HEK293 (cell line): ENCODE results near the gene HDLBP.
"Not testable (repeated sequence)": the region's sequence is repeated elsewhere in the genome, so short reads cannot be mapped to it uniquely, and the experiment has no call there.

Source experiments
- CTCF ChIA-PET: fragments of 350-600 bp; formaldehyde crosslinking; extraction: SDS; loops from one replicate; lab custom pipeline; 2021; ENCODE audit warnings: antibody characterized with exemption; lab: Yijun Ruan, JAX
- POLR2A ChIA-PET: fragments of 300-600 bp; formaldehyde crosslinking; extraction: SDS; loops from one replicate; lab custom pipeline; 2020; ENCODE audit warnings: antibody characterized with exemption, inconsistent platforms; lab: Yijun Ruan, JAX
- H3K27ac ChIP-seq: fragments of 200-500 bp; sonication (Bioruptor generic); 2 replicates; pipeline ENCODE4 v1.5.1; 2014; ENCODE audit warnings: low read depth, low read length, control low read depth, inconsistent platforms; ENCODE audit errors: extremely low read depth
- H3K36me3 ChIP-seq, 2 experiments: fragments of 200-500 bp in 1 of 2; sonication (Bioruptor generic) in 1 of 2; 1 replicate in 1 of 2; 2 replicates in 1 of 2; pipeline ENCODE4 v1.5.1; 2014 to 2017; ENCODE audit warnings: inconsistent platforms in 2 of 2, low read length in 2 of 2; ENCODE audit not compliant: control insufficient read depth in 2 of 2, insufficient read depth in 1 of 2
- H3K4me1 ChIP-seq: fragments of 200-500 bp; sonication (Bioruptor generic); 2 replicates; pipeline ENCODE4 v1.5.1; 2014; ENCODE audit warnings: mild to moderate bottlenecking, low read length, inconsistent platforms; ENCODE audit not compliant: control insufficient read depth, insufficient read depth
- H3K4me3 ChIP-seq: 2 replicates; pipeline ENCODE4 v1.5.1; 2011; ENCODE audit warnings: low read depth, mild to moderate bottlenecking, control low read depth, low read length, moderate library complexity
- H3K9me3 ChIP-seq: fragments of 200-500 bp; sonication (Bioruptor generic); 2 replicates; pipeline ENCODE4 v1.5.1; 2014; ENCODE audit warnings: low read depth, low read length, inconsistent platforms; ENCODE audit not compliant: control insufficient read depth, insufficient read depth
- GLI4 ChIP-seq: fragments of 450-650 bp; formaldehyde crosslinking; IDR thresholded peaks from 2 replicates; pipeline ENCODE4 v1.5.1; 2016; ENCODE audit warnings: missing biosample characterization, missing genetic modification characterization
- OVOL3 ChIP-seq: fragments of 450-650 bp; formaldehyde crosslinking; IDR thresholded peaks from 2 replicates; pipeline ENCODE4 v1.5.1; 2016; ENCODE audit warnings: missing biosample characterization, missing genetic modification characterization
- SCRT1 ChIP-seq: fragments of 450-650 bp; formaldehyde crosslinking; IDR thresholded peaks from 2 replicates; pipeline ENCODE4 v1.5.1; 2016; ENCODE audit warnings: missing biosample characterization, missing genetic modification characterization, borderline replicate concordance
- TRIM28 ChIP-seq: IDR thresholded peaks from 2 replicates; pipeline ENCODE4 v1.6.1; 2011; ENCODE audit warnings: low read length, control low read depth, borderline replicate concordance
- WT1 ChIP-seq: fragments of 450-650 bp; formaldehyde crosslinking; IDR thresholded peaks from 2 replicates; pipeline ENCODE4 v1.5.1; 2016; ENCODE audit warnings: missing biosample characterization, missing genetic modification characterization
- ZFP41 ChIP-seq: fragments of 450-650 bp; formaldehyde crosslinking; IDR thresholded peaks from 2 replicates; pipeline ENCODE4 v1.5.1; 2016; ENCODE audit warnings: missing biosample characterization, missing genetic modification characterization, borderline replicate concordance
- ZNF133 ChIP-seq: fragments of 450-650 bp; formaldehyde crosslinking; IDR thresholded peaks from 2 replicates; pipeline ENCODE4 v1.5.1; 2016; ENCODE audit warnings: missing biosample characterization, missing genetic modification characterization
- ZNF16 ChIP-seq: fragments of 450-650 bp; formaldehyde crosslinking; IDR thresholded peaks from 2 replicates; pipeline ENCODE4 v1.5.1; 2016; ENCODE audit warnings: low read depth, missing biosample characterization, missing genetic modification characterization
- ZNF169 ChIP-seq: fragments of 450-650 bp; formaldehyde crosslinking; IDR thresholded peaks from 2 replicates; pipeline ENCODE4 v1.5.1; 2016; ENCODE audit warnings: missing biosample characterization, missing genetic modification characterization
- ZNF174 ChIP-seq: fragments of 450-650 bp; formaldehyde crosslinking; IDR thresholded peaks from 2 replicates; pipeline ENCODE4 v1.5.0; 2017; ENCODE audit warnings: missing biosample characterization, mild to moderate bottlenecking, missing genetic modification characterization
- ZNF202 ChIP-seq: fragments of 450-650 bp; formaldehyde crosslinking; IDR thresholded peaks from 2 replicates; pipeline ENCODE4 v1.5.1; 2016; ENCODE audit warnings: missing biosample characterization, missing genetic modification characterization, borderline replicate concordance
- ZNF221 ChIP-seq: fragments of 450-650 bp; formaldehyde crosslinking; IDR thresholded peaks from 2 replicates; pipeline ENCODE4 v1.5.1; 2017; ENCODE audit warnings: missing biosample characterization, missing genetic modification characterization, borderline replicate concordance
- ZNF248 ChIP-seq: fragments of 450-650 bp; formaldehyde crosslinking; IDR thresholded peaks from 2 replicates; pipeline ENCODE4 v1.5.1; 2017; ENCODE audit warnings: missing biosample characterization, missing genetic modification characterization
- ZNF26 ChIP-seq: fragments of 450-650 bp; formaldehyde crosslinking; IDR thresholded peaks from 2 replicates; pipeline ENCODE4 v1.5.1; 2016; ENCODE audit warnings: missing biosample characterization, missing genetic modification characterization
- ZNF510 ChIP-seq: fragments of 450-650 bp; formaldehyde crosslinking; IDR thresholded peaks from 2 replicates; pipeline ENCODE4 v1.5.1; 2018; ENCODE audit warnings: mild to moderate bottlenecking, missing genetic modification characterization, missing biosample characterization; ENCODE audit not compliant: insufficient replicate concordance
- ZNF677 ChIP-seq: fragments of 450-650 bp; IDR thresholded peaks from 2 replicates; pipeline ENCODE4 v1.5.0; 2018; ENCODE audit warnings: missing biosample characterization, mild to moderate bottlenecking, missing genetic modification characterization, moderate library complexity
- ZNF768 ChIP-seq: fragments of 450-650 bp; formaldehyde crosslinking; IDR thresholded peaks from 2 replicates; pipeline ENCODE4 v1.5.1; 2018; ENCODE audit warnings: missing biosample characterization, mild to moderate bottlenecking, missing genetic modification characterization

Gene HDLBP

GRCh38 chr2:241197947-241198346 is 117.5 kb downstream of the HDLBP start:
- Histone ChIP-seq H3K9me3 (no peaks in the 10 kb centered on the region), H3K27ac (no peak overlapping the region), H3K36me3 (no peaks in the 10 kb centered on the region), H3K4me1 (no peaks in the 10 kb centered on the region), H3K4me3 (no peak overlapping the region)
- ChIA-PET POLR2A (interaction anchor here (0.8 kb wide), 1 partner anchor 85 kb away, joined by 7 read pairs; no protein-coding TSS in a partner anchor), CTCF (no interaction called here)
- TF ChIP-seq SCRT1 (tag by site-specific recombination) (no peak), ZNF16 (tag by site-specific recombination) (no peak), WT1 (tag by site-specific recombination) (no peak), ZNF248 (tag by site-specific recombination) (no peak), ZNF768 (no peak)

- H3K4me1 ChIP-seq, CTCF ChIA-PET, H3K27ac ChIP-seq, H3K4me3 ChIP-seq, H3K9me3 ChIP-seq, H3K36me3 ChIP-seq: not testable (repeated sequence)
- POLR2A ChIA-PET = interaction anchor here (0.8 kb wide), 1 partner anchor 85 kb away, joined by 7 read pairs; no protein-coding TSS in a partner anchor
Measured at GRCh38 chr2:241197246-241197645, 118.2 kb downstream of the HDLBP start.

- TF ChIP-seq ZNF174 (tag by site-specific recombination) = no peak
- TF ChIP-seq TRIM28 = no peak
- TF ChIP-seq ZNF510 (tag by site-specific recombination) = no peak
- no peak for TF ChIP-seq ZNF202 (tag by site-specific recombination)
- no peak for TF ChIP-seq ZNF169 (tag by site-specific recombination)
- TF ChIP-seq OVOL3 = no peak
- TF ChIP-seq ZFP41 = no peak
- no peak for TF ChIP-seq GLI4 (tag by site-specific recombination)
- no peak for TF ChIP-seq ZNF26
- no peak for TF ChIP-seq ZNF133 (tag by site-specific recombination)
- no peak for TF ChIP-seq ZNF677 (tag by site-specific recombination)
- TF ChIP-seq, all 188 proteins: peak for 0
- H3K36me3 ChIP-seq = no peaks in the 10 kb centered on the region
- H3K27ac ChIP-seq = no peak overlapping the region
- ChIA-PET CTCF (interaction anchor here (0.7 kb wide), 1 partner anchor 23 kb away, joined by 4 read pairs; no protein-coding TSS in a partner anchor), POLR2A (no interaction called here)
- no peaks in the 10 kb centered on the region for H3K4me1 ChIP-seq
- no peak overlapping the region for H3K4me3 ChIP-seq
- H3K9me3 ChIP-seq = no peaks in the 10 kb centered on the region
Measured at GRCh38 chr2:241195506-241196130, 119.9 kb downstream of the HDLBP start.

- Histone ChIP-seq H3K4me3 (no peak overlapping the region), H3K9me3 (no peaks in the 10 kb centered on the region), H3K36me3 (no peaks in the 10 kb centered on the region), H3K27ac (no peak overlapping the region), H3K4me1 (no peaks in the 10 kb centered on the region)
- CTCF ChIA-PET = interaction anchor here (0.6 to 0.7 kb wide), 2 partner anchors 24 to 156 kb away, joined by 4 read pairs; no protein-coding TSS in a partner anchor
- no peak for TF ChIP-seq ZNF221 (tag by site-specific recombination)
- POLR2A ChIA-PET = no interaction called here
Measured at GRCh38 chr2:241194811-241195210, 120.7 kb downstream of the HDLBP start.
